Stimulated activated CD4-positive, alpha-beta T cell treated with anti-CD3 and anti-CD28 coated beads, Interleukin-12 subunit alpha, Interleukin-12 subunit beta, amount 100 ng/mL, for 24 hours (primary cell): ENCODE measurements around the gene FFAR2.
"Not testable (repeated sequence)": the region's sequence is repeated elsewhere in the genome, so short reads cannot be mapped to it uniquely, and the experiment has no call there.

Experiments
- DNase-seq, 2 experiments: peaks; one replicate each; pipeline ENCODE4 v3.0.0-alpha.2; 2020; ENCODE audit warnings: low read depth in 2 of 2

Gene FFAR2

DNA sequence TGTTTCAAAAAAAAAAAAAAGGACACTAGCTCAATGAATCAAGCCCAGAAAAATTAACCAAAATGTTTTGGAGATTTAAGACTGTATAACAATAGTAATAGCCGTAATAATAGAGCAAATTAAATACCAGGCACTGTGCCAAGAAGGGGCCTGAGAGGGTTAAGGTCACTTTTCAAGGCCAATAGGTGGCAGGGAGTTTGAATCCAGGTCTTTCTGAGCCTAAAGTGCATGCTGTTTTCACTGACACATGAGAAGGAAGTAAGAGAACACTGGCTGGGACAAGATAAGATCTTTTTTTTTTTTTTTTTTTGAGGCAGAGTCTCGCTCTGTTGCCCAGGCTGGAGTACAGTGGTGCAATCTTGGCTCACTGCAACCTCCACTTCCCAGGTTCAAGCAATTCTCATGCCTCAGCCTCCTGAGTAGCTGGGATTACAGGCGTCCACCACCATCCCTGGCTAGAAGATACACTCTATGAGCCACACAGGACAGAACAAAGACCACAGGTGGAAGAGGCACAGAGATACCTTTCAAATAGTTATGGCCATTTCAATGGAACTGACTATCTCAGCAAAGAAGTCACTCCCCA lies 7.7 kb downstream of the FFAR2 start:
- no peak for DNase-seq

GRCh38 chr19:35457173-35457572 lies 9.1 kb downstream of the FFAR2 start:
- no peak for DNase-seq

DNA sequence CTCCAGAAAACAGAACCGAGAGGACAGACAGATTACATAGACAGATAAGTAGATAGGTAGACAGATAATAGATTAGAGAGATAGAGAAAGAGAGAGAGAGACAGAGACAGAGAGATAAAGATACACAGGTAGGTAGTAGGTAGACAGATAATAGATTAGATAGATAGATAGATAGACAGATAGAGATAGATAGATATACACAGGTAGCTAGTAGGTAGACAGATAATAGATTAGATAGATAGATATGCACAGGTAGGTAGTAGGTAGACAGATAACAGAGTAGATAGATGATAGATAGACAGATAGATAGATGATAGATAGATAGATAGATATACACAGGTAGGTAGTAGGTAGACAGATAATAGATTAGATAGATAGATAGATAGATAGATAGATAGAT lies 10.1 kb downstream of the FFAR2 start:
- no peak for DNase-seq

DNA sequence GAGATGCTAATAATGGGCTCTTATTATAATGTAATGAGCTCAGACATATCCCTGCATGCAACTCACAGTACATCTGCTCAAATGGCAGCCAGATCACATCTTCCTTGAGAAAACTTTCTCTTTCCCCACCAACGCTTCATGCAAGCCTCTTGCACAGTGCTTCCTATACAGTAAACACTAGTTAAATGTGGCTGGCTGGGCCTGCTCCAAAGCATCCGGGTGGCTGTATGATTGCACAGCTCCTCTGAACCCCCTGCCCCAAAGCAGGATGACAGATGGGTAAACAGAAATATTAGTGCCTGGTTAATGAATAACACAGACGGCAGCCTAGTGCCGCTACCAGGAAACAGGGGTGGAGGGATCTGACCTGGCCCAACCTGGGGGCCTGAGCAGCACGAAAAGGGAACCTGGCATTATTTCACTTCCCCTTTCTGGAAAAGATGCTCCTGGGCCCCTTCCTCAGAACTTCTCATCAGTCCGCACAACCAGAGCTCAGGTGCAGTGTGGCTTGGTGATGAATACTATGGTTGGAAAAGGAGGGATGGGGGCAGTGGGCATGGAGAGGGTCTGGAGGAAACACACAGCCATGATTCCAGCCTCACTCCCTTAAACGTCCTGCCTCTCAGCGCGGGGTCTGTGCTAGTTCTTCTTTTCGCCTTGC lies 10.8 kb downstream of the FFAR2 start:
- no peak for DNase-seq

DNA sequence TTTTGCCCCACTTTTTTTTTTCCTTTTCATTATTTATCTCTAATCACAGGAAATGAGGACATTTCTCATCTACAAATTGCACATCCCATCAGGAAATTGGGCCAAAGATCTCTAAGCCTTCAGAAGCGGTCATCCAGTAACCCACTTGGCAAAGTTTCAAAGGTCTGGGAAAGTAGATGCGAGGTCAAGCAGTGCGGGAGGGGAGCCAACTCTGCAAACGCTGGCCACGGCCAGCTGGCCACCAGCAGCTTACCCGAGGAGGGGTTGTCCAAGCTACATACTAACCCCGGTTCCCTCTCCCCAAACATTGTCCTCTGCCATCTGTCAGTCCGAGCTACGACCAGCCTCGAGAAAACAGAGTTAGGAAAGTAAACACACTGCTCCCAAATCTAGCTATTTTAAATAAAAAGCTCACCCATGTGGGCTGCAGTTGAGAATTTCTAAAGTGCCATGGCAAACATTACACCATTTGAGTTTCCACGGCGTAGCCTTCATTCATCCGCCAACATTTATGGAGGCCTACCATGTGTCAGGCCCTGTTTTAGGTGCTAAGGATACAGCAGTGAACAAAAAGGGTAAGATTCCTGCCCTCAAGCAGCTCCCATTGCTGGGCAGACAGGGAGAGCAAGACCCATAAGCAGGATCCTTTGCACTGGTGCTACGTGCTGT lies 11.5 kb downstream of the FFAR2 start:
- DNase-seq: no peak

GRCh38 chr19:35460608-35461007 lies 12.6 kb downstream of the FFAR2 start:
- DNase-seq: no peak

DNA sequence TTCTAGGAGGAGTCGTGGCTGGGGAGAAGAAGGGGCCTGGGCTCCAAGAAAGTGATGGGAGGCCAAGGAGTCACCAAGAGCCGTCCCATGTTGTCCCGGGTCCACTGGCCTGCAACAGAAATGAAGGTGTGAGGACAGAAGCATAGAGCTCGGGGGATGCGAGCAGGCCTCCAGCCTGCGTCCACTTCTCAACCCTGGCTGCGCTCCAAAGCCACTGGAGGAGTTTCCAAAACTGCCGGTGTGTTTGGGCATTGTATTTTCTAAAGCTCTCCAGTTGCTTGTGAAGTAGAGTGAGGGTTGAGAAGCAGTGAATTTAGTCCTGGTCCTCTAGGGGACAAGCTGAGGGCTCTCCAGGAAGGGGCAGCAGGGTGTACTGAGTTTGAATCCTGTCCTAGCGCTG lies 13.0 kb downstream of the FFAR2 start:
- no peak for DNase-seq

DNA sequence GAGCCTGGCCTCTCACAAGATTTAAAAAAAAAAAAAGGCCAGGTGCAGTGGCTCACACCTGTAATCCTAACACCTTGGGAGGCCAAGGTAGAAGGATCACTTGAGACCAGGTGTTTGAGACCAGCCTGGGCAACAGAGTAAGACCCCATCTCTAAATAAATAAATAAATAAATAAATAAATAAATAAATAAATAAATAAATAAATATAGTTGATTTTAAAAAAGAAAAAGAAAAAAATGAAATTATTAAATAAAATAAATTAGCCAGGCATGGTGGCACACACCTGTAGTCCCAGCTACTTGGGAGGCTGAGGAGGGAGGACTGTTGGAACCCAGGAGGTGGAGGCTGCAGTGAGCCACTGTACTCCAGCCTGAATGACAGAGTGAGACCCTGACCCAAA lies 13.7 kb downstream of the FFAR2 start:
- not testable (repeated sequence) for DNase-seq

GRCh38 chr19:35462476-35462953 lies 14.5 kb downstream of the FFAR2 start:
- no peak for DNase-seq

DNA sequence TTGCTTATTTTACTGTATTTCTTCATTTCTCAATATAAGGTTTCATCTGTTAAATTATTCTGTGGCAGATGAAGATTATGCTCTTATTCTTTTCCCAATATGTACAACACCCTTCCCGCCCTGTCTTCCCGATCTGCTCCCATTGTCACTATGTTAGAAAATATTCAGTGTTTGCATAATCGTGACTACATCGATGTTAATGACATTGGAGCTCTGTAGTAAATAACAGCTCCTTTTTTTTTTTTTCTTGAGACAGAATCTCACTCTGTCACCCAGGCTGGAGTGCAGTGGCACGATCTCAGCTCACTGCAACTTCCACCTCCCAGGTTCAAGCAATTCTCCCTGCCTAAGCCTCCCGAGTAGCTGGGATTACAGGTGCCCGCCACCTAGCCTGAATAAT lies 14.9 kb downstream of the FFAR2 start:
- not testable (repeated sequence) for DNase-seq

GRCh38 chr19:35466259-35466658 lies 18.2 kb downstream of the FFAR2 start:
- DNase-seq: no peak

GRCh38 chr19:35468637-35469036 lies 20.6 kb downstream of the FFAR2 start:
- peak; percentile 22 to 50 for DNase-seq

GRCh38 chr19:35470128-35470527 lies 22.1 kb downstream of the FFAR2 start:
- no peak for DNase-seq

- DNase-seq: not testable (repeated sequence)
Measured at GRCh38 chr19:35471075-35471474, 23.0 kb downstream of the FFAR2 start.

DNA sequence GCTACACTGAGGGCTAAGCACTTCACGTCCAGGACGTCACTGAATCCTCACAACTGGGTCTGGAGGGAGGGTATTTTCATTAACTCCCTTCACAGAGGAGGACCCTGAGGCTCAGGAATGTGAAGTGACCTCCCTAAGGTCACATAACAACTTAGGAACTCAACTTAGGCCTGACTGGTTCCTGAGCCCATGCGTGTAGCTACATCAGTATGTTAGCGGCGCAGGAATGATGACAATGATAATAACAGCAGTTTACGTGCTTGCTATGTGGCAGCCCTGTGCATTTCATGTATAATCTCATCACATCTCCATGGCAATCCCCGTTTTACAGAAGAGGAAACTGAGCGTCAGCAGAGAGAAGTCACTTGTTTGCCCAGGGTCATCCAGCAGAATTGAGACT lies 23.9 kb downstream of the FFAR2 start:
- no peak for DNase-seq

DNA sequence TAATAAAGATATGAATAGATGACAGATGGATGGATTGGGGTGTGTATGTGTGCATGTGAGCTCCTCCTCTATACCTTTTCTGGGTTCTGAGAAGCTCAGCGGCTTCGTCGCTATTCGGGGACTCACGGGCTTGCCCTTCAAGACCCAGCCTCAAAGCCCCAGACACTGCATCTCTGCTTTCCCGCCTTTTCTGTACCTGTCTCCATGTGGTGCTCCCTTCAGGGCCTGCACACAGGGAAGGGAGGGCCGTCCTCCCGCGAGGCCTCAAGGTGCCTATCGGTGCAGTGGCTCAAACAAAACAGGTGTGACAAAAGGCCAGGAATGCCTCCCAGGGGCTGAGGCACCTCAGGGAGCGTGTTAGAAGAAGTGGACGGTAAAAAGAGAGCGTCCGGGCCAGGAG lies 26.0 kb downstream of the FFAR2 start:
- DNase-seq: no peak

GRCh38 chr19:35474594-35474993 lies 26.5 kb downstream of the FFAR2 start:
- not testable (repeated sequence) for DNase-seq

- DNase-seq: no peak
Measured at GRCh38 chr19:35476149-35476548, 28.1 kb downstream of the FFAR2 start.

DNA sequence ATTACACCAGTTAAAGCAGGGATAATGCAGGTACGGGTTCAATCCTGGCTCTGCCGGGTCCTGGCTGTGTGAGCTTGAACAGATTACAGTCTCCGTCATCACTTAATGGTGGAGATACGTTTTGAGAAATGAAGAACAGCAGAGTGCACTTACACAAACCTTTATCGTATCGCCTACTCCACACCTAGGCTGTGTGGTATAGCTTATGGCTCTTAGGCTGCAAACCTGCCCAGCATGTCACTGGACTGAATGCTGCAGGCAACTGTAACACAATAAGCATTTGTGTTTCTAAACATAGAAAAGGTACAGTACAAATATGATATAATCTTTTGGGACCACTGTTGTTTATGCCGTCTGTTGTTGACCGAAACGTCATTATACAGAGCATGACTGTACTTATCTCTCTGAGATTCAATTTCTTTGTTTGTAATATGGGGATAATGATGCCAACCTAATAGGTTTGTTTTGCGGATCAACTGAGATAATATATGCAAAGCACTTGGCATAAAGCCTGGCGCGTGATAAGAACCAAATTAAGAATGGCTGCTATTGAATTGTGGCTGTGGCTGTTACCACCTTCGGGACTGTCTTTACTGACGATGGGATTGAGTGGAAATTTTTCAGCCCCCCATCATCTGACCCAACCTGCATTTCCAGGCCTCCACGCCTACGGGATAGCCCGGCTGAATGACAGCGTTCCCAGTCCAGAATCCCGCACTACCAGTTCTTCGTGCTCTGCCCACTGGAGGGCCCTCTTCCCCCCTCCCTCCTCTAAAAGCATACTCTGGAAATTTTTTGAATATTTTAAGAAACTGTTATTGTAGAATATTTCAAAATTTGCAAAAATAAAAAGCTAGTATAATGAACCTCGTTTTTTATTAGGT lies 31.0 kb downstream of the FFAR2 start:
- DNase-seq: no peak

DNA sequence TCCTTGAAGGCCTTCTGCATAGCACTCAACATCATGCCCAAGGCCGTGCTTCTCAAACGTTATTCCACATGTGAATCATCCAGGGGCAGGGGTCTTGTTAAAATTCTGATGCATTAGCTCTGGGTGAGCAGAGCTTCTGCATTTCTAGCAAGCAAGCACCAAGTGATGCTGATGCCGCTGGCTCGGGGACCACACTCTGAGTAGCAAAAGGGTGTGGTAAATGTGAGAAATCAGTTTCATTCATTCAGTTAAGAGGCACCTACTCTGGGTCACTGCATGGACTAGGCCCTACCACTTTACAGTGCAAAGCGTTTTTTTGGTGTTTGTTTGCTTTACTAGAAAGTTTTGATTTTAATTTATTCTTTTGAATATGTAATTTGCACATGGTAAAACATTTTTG lies 35.0 kb downstream of the FFAR2 start:
- DNase-seq: no peak

DNA sequence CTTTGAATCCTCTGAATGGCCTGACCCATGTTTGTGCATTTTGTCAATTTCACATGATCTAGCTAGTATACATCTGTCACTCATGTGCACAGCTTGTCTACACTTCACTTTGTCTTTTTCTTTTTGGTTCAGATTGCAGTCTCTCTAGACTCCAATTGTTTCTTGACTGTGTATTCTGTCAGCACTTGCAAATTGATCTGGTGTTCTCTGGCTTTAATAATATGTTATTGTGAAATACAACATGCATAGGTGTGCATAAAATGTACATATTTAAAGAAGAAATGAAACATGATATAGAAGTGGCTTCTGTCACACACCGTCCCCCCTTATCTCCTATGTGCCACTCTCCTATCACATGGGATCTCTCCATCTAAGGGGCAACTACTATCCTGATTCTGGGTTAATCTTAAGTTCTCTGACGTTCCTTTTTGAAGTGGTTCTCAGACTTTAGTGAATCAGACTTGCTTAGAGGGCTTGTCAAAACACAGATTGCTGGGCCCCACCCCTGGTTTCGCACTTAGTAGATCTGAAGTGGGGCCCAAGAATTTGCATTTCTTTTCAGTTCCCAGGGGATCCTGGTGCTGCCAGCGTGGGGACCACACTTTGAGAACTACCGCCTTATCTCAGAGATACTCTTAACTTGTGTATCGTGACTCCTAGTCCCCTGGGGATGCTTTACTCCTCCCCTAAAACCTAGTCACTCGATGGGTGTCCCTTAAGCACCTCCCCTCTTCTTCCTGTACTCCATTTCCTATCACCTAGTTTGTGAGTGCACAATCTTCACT lies 36.4 kb downstream of the FFAR2 start:
- no peak for DNase-seq
